Memory B cell (primary cell): Measurements from ENCODE around the gene NRAP.

ENCODE experiments used
- ATAC-seq: fragments of 150-1000 bp; cut with Tn5 transposase; 2 replicates; pipeline ENCODE4 v1.10.0; 2021; ENCODE audit warnings: low read depth, mild to moderate bottlenecking, moderate library complexity
- DNase-seq, 2 donors: peaks; one replicate each; pipeline ENCODE4 v3.0.0; 2022; ENCODE audit warnings: low spot score in 2 of 2
- H3K27ac Mint-ChIP-seq: one replicate; pipeline ENCODE4 v1.8.0; 2022; ENCODE audit warnings: mild to moderate bottlenecking, moderate library complexity, mixed read lengths
- H3K27me3 Mint-ChIP-seq: one replicate; pipeline ENCODE4 v1.8.0; 2022; ENCODE audit warnings: mixed read lengths
- H3K36me3 Mint-ChIP-seq: one replicate; pipeline ENCODE4 v1.8.0; 2022; ENCODE audit warnings: mild to moderate bottlenecking, mixed read lengths
- H3K4me1 Mint-ChIP-seq: one replicate; pipeline ENCODE4 v1.8.0; 2022; ENCODE audit warnings: mixed read lengths
- H3K4me3 Mint-ChIP-seq: one replicate; pipeline ENCODE4 v1.8.0; 2022; ENCODE audit warnings: mild to moderate bottlenecking, moderate library complexity, mixed read lengths
- H3K9me3 Mint-ChIP-seq: one replicate; pipeline ENCODE4 v1.8.0; 2022; ENCODE audit warnings: mixed read lengths

NRAP gene

GRCh38 chr10:113541549-113541927, 122.3 kb downstream of the NRAP start:
- ATAC-seq (no peak), DNase-seq (no peak)
- Mint-ChIP-seq H3K4me1 (no peaks in the 10 kb centered on the region), H3K27me3 (peaks cover 9% of the 10 kb centered on the region), H3K27ac (no peak overlapping the region), H3K4me3 (no peak overlapping the region), H3K9me3 (peaks cover 2% of the 10 kb centered on the region), H3K36me3 (no peaks in the 10 kb centered on the region)

DNA sequence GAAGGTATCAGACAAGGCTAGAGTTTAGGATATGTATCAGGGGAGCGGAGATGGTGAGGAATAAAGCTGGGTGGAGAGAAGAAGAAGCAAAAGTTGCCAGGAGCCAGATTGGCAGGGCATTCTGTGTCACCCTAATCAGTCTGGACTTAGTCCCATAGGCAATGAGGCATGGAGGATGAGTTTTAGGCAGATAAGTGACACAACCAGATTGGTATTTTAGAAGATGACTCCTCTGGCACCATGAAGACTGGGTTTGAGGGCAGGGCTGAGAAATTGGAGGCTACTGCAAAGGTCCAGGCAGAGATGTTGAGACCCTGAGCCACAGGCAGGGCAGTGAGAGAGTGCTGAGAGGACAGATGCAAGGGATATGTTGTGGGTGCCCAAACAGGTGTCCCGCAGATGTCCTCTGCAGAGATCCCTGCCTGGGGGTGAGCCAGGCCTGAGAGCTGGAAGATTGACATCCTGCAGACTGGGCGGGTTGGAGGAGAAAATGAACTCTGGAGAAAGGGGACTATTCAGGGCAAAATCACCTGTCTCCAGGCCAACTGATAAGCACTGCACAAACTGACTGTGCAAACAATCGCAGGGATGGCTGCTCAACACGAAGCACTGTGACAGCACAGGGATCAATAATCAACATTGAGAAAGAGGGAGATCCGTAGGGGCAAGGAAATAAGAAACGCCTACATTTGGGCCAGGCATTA, 122.8 kb downstream of the NRAP start:
- H3K4me1 Mint-ChIP-seq, result no peaks in the 10 kb centered on the region
- DNase-seq, result no peak

DNA sequence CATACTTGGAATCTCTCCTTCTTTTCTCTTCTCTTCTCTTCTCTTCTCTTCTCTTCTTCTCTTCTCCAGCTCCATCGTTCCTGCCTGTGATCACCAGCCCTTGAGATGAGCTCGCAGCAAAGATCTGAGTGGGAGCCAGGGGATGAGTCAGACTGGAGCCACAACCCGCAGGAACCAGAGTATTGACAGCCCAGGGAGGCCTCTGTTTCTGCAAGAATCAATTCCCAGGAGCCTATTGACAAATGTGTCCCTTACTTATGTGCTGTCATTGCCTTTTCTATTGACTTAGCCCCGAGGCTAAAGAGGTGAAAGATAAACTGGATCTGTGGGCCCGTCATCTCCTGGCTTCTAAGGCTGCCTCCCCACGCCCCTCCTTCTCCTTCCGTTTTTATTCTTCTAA, 124.1 kb downstream of the NRAP start:
- Mint-ChIP-seq H3K27me3 (peaks cover 7% of the 10 kb centered on the region), H3K27ac (no peak overlapping the region), H3K9me3 (peaks cover 2% of the 10 kb centered on the region), H3K4me1 (no peaks in the 10 kb centered on the region), H3K36me3 (no peaks in the 10 kb centered on the region), H3K4me3 (no peak overlapping the region)
- ATAC-seq (no peak), DNase-seq (no peak)

More for the DNA sequence above, 122.8 kb downstream of the NRAP start:
- Mint-ChIP-seq H3K4me3 (no peak overlapping the region), H3K27me3 (peaks cover 9% of the 10 kb centered on the region), H3K27ac (no peak overlapping the region), H3K36me3 (no peaks in the 10 kb centered on the region), H3K9me3 (peaks cover 2% of the 10 kb centered on the region)
- no peak for ATAC-seq
